ENCODE data around the gene GDAP1L1. TPM values are rescaled to one million over a fixed set of nuclear protein-coding genes. Genes with fewer than 3 reads are reported as not detected.
A peak's percentile ranks its signal among the peaks of the same experiment; 100 is the strongest.

Gene GDAP1L1
- not detected for total RNA-seq
- long read RNA-seq, partial matches to known transcripts: 0 of 1 reads
- long read RNA-seq, other reads (novel, unspliced or antisense): 1 of 1 reads

GRCh38 chr20:44247131-44247571 lies at the start of gene GDAP1L1:
Gene GDAP1L1, plus strand, starts transcription at chr20:44247308. Its CDS starts 27 bp downstream, at chr20:44247335.
- intact Hi-C loops (cut with DNase I): no loop called here
- no peak for DNase-seq

GRCh38 chr20:44198872-44199271 lies 48.2 kb upstream of the GDAP1L1 start:
- intact Hi-C loops (cut with DNase I): no loop called here
- ATAC-seq (ENCODE audit: poor library complexity): no peak
- DNase-seq: no peak

More at GRCh38 chr20:44247131-44247571, at the start of gene GDAP1L1:
- peak; percentile 61 for ATAC-seq (ENCODE audit: poor library complexity)

GRCh38 chr20:44199877-44200276 lies 47.2 kb upstream of the GDAP1L1 start:
- DNase-seq (no peak), ATAC-seq (ENCODE audit: poor library complexity) (no peak)
- intact Hi-C loops (cut with DNase I): no loop called here

GRCh38 chr20:44200371-44200770 lies 46.7 kb upstream of the GDAP1L1 start:
- ATAC-seq (ENCODE audit: poor library complexity): no peak
- intact Hi-C loops (cut with DNase I): no loop called here
- no peak for DNase-seq

- no peak for DNase-seq
- ATAC-seq (ENCODE audit: poor library complexity): no peak
- intact Hi-C loops (cut with DNase I): no loop called here
These were observed 46.1 kb upstream of the GDAP1L1 start for GRCh38 chr20:44200983-44201382.

GRCh38 chr20:44203161-44203560 lies 43.9 kb upstream of the GDAP1L1 start:
- ATAC-seq (ENCODE audit: poor library complexity) (peak; percentile 85), DNase-seq (no peak)
- intact Hi-C loops (cut with DNase I): no loop called here

- ATAC-seq (ENCODE audit: poor library complexity): peak; percentile 47
These were observed 42.8 kb upstream of the GDAP1L1 start for GRCh38 chr20:44204156-44204831.

GRCh38 chr20:44204832-44205215 lies 42.3 kb upstream of the GDAP1L1 start:
- no peak for DNase-seq

More at GRCh38 chr20:44204156-44204831, 42.8 kb upstream of the GDAP1L1 start:
- intact Hi-C loops (cut with DNase I): no loop called here
- no peak for DNase-seq

GRCh38 chr20:44206132-44206531 lies 41.0 kb upstream of the GDAP1L1 start:
- intact Hi-C loops (cut with DNase I): no loop called here
- ATAC-seq (ENCODE audit: poor library complexity) (no peak), DNase-seq (no peak)

More at GRCh38 chr20:44204832-44205215, 42.3 kb upstream of the GDAP1L1 start:
- intact Hi-C loops (cut with DNase I): no loop called here
- ATAC-seq (ENCODE audit: poor library complexity): no peak

- DNase-seq: no peak
- ATAC-seq (ENCODE audit: poor library complexity): no peak
- intact Hi-C loops (cut with DNase I): no loop called here
These were observed 39.9 kb upstream of the GDAP1L1 start for GRCh38 chr20:44207126-44207723.

GRCh38 chr20:44208165-44208564 lies 38.9 kb upstream of the GDAP1L1 start:
- ATAC-seq (ENCODE audit: poor library complexity) (no peak), DNase-seq (no peak)
- intact Hi-C loops (cut with DNase I): no loop called here

GRCh38 chr20:44208770-44209169 lies 38.3 kb upstream of the GDAP1L1 start:
- no peak for DNase-seq
- intact Hi-C loops (cut with DNase I): no loop called here
- no peak for ATAC-seq (ENCODE audit: poor library complexity)

- DNase-seq (no peak), ATAC-seq (ENCODE audit: poor library complexity) (peak; percentile 4)
- intact Hi-C loops (cut with DNase I): loop anchor here (10.0 kb wide), 2 partner anchors 405 to 675 kb away; partner anchors contain the start of gene YWHAB
These were observed 37.3 kb upstream of the GDAP1L1 start for GRCh38 chr20:44209686-44210405.

- DNase-seq: peak; percentile 97
- peak; percentile 96 for ATAC-seq (ENCODE audit: poor library complexity)
- intact Hi-C loops (cut with DNase I): loop anchor here (10.0 kb wide), 2 partner anchors 404 to 674 kb away; partner anchors contain the start of gene YWHAB
These were observed 36.5 kb upstream of the GDAP1L1 start, which contains the start of gene OSER1 for GRCh38 chr20:44210406-44211176. Gene OSER1, minus strand, starts transcription at chr20:44210771. Its CDS starts 3,814 bp downstream, at chr20:44206957.

GRCh38 chr20:44211177-44212039 lies 35.7 kb upstream of the GDAP1L1 start:
- intact Hi-C loops (cut with DNase I): loop anchor here (10.0 kb wide), 2 partner anchors 403 to 673 kb away; partner anchors contain the start of gene YWHAB
- ATAC-seq (ENCODE audit: poor library complexity): no peak

GRCh38 chr20:44212792-44213191 lies 34.3 kb upstream of the GDAP1L1 start:
- DNase-seq (no peak), ATAC-seq (ENCODE audit: poor library complexity) (no peak)
- intact Hi-C loops (cut with DNase I): loop anchor here (10.0 kb wide), 2 partner anchors 402 to 672 kb away; partner anchors contain the start of gene YWHAB

More at GRCh38 chr20:44211177-44212039, 35.7 kb upstream of the GDAP1L1 start:
- DNase-seq: no peak

GRCh38 chr20:44215125-44215524 lies 32.0 kb upstream of the GDAP1L1 start:
- DNase-seq (peak; percentile 81), ATAC-seq (ENCODE audit: poor library complexity) (no peak)
- intact Hi-C loops (cut with DNase I): loop anchor here (2.0 to 10.0 kb wide), 4 partner anchors 96 to 670 kb away; partner anchors contain the start of genes FITM2 and YWHAB
